Dermis blood vessel endothelial cell (primary cell): ENCODE measurements around the gene LILRB2. TPM values are rescaled to one million over a fixed set of nuclear protein-coding genes. Genes with fewer than 3 reads are reported as not detected.
A peak's percentile ranks its signal among the peaks of the same experiment; 100 is the strongest.
"Not testable (repeated sequence)": the region's sequence is repeated elsewhere in the genome, so short reads cannot be mapped to it uniquely, and the experiment has no call there.

Experiments used
- DNase-seq: peaks from one replicate; pipeline ENCODE4 v3.0.0; 2010
- total RNA-seq: library from RNA; depleted of rRNA; stranded (reverse); fragments of >200 nt; gene quantifications from 2 replicates; pipeline ENCODE4 v1.2.3, GENCODE V29; 2014

Gene LILRB2
- total RNA-seq, 1 donor from 2014 or later = not detected

DNA sequence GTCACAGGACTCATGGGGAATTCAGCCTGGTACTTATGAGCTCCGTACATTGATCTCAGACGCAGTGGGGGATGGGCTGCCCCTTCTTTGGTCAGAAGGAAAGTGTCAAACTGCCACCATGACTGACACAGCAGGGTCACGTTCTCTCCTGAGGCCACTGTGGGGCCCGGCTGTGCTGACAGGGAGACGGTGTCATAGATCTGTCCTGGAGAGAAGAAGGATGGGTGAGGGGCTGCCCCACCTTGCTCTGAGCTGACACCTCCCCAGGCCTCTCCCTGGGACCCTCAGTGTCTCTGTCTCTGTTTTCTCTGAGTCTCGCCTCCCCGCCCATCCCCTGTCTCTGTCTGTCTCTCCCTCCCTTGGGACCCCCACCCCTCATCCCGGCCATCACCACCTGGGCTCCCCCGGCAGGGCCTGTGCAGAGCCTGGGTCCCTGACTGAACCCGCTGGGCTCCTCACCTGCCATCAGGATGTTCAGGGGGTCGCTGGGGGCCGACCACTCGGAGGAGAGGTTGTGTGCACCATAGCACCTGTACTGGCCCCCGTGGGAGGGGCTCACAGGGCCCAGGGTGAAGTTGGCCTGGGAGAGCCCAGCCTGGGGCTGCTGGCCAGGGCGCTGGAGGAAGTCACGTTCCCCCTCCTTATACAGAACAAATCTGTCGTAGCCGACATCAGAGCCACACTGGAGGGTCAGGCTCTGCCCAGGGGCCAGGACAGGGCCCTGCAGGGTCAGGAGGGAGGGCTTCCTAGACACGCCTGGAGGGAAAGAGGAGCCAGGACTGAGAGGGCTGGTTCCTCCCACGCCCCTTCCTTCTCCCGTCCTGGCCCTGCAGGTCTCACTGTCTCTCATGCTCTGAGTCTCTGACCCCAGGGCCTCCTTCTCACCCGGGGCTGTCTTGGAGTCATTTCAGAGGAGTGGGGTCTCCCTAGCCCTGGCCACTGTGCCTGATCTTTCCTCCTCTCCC lies 40.3 kb downstream of the LILRB2 start:
- DNase-seq = not testable (repeated sequence)

DNA sequence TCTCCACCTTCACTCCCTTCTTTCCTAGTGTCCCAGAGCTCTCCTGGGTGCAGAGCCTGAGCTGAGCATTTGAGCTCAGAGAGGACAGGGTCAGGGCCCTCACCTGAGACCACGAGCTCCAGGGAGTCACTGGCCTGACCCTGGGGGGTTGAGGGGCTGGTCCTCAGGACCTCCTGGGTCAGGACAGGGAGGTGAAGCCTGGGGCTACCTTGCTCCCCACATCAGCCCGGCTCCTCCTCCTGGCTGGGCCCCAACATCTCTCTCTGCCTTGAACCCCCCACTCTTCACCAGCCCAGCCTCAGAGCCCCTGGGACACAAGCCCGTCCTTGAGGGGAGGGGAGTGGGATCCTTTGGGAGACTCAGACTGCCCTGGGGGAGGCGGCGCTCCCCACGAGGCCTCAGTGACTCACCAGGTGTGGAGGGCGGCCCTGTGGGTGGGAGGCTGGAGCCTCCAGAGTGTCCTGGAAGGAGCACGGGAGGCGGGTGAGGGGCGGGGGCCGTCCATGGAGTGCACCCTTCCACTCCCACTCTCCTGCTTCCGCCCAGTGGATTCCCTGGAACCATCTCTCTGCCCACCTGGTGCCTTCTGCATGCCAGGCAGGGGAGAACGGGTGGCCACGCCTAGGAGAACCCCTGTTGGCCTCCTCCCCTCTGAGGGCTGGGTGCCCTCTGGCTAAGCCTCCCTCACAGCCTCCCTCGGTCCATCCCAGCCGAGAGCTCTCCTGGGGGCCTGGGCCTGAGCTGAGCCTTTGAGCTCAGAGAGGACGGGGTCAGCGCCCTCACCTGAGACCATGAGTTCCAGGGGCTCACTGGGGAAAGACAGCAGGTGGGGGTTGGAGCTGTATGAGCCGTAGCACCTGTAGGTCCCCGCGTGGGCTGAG lies 41.2 kb downstream of the LILRB2 start:
- not testable (repeated sequence) for DNase-seq

DNA sequence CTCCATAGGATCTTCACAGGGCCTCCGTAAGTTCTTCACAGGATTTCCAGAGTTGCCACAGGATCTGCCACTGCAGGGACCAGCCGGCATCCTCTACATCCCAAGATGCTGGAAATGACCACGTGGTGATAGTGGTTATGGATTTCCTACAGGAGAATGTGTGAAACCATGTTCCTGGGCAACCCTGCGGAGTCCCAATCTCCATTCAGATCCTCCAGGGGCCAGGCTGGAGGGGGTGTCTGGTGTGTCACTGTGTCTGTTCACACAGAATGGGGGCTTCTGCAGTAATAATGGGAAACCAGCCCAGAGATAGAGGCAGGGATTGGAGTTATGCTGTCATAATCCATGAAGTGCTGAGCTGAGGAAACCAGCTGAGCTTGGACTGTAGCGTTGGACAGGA lies 47.0 kb downstream of the LILRB2 start:
- DNase-seq = no peak

DNA sequence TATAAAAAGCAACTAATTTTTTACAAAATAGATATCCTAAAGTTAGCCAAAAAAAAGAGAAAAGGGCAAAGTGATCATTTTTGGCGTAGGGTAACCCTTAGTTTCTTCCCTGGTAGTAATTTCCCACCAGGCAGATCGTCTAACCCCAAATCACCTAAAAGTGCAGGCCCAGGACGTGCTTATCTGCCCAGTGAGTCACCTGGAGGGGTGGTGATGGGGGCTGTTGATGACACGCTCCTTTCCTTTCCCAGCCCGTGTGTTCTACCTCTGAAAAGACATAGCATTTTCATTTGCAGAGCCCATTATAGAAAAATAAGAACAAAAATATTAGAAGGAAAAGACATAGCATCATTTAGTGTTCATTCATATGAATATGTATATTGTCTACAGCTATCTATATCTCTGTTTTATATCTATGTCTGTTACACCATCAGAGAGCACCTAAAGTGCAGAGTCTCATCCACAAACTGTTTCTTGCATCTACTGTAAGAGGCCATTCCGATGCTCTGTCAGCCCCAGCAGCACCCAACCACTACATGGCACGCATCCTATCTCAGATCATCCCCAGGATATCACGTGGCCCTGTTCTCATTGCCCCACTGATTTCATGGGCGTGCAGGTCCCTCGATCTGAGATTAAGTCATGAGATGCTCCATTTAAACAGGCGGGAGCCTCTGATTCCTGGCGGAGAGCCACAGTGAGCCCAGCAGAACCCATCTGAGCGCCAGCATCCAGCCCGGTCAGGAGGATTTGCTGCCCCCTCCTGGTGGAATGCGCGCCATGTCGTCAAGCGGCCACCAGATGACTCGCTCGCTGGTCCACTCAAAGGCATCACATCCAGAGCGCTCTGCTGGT lies 49.6 kb downstream of the LILRB2 start:
- peak; percentile 87 for DNase-seq

DNA sequence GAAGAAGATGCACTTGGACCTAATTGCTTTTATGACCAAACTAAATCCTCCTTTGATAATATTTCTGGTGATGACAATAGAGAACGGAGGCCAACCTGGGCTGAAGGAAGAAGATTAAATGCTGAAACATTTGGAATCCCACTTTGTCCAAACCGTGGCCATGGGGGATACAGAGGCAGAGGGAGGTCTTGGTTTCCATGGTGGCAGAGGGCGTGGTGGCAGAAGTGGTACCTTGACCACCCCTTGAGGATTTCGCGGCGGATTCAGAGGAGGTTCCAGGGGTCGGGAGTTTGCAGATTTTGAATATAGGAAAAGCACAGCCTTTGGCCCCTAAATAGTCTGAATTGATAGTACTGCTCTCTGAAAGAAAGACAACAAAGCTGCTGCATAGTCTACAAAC lies 50.9 kb downstream of the LILRB2 start:
- DNase-seq = no peak

DNA sequence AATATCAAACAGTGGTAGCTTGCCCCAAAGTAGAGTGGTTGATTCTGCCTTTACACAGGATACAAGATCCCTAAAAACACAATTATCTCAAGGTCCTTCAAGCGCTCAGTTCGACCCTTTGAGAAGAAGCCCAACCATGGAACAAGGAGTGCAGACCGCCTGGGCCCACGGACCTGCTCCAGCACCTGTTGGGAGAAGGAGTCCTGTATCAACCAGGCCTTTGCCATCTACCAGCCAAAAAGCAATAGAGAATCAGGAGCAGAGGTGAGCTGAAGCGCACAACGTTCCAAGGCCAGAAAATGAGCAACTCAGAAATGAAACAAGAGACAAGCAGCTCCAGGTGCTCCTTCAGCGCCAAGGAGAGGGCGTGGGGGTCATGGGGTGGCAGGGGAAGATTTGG lies 51.8 kb downstream of the LILRB2 start:
- DNase-seq = no peak

DNA sequence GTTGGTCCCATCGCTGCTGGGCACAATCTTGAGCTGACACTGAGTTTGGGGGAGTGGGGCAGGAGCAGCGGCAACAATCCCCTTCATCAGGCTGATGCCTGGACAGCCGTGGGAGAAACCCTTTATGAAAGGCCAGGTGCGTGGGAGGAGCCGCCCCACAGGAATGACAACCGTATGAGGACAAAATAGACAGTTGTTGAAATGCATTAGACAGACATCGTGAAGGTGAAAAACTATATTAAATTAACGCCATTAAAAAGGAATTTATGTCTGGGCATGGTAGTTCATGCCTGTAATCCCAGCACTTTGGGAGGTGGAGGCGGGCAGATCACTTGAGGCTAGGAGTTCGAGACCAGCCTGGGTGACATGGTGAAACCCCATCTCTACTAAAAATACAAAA lies 56.3 kb downstream of the LILRB2 start:
- DNase-seq = not testable (repeated sequence)

DNA sequence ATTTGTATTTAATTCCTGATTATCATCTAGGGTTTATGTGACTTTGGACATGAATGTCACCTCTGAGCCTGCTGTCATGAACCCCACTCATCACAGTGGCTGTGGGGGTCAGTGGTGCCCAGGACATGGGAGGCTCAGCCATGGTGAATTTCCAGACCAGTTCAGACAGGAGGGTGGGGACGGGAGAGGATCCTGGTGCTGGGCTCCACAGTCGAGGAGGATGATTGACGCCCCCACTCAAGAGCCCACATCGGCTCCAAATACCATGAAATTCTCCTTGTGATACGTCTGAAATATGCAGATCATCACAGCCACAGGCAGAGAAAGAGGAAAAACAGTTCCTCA lies 57.0 kb downstream of the LILRB2 start:
- DNase-seq = not testable (repeated sequence)

Other genes starting within 250 kb of the LILRB2 start
- gene VSTM1, start 217.2 kb downstream of the LILRB2 start, total RNA-seq = not detected in 2 replicates
- not detected in 2 replicates for gene TARM1, start 199.7 kb downstream of the LILRB2 start, total RNA-seq
- gene OSCAR, start 180.3 kb downstream of the LILRB2 start, total RNA-seq = not detected in 2 replicates
- gene NDUFA3, start 178.3 kb downstream of the LILRB2 start, total RNA-seq = 11.4 and 12.6 TPM in 2 replicates
- 16.3 and 27.2 TPM in 2 replicates for gene TFPT, start 165.5 kb downstream of the LILRB2 start, total RNA-seq
- gene PRPF31, start 165.4 kb downstream of the LILRB2 start, total RNA-seq = 64.5 and 103 TPM in 2 replicates
- 13.3 and 28.4 TPM in 2 replicates for gene CNOT3, start 143.3 kb downstream of the LILRB2 start, total RNA-seq
- gene LENG1, start 121.4 kb downstream of the LILRB2 start, total RNA-seq = 6.8 and 7.8 TPM in 2 replicates
- 0.14 and 0.68 TPM in 2 replicates for gene TMC4, start 108.0 kb downstream of the LILRB2 start, total RNA-seq
- gene MBOAT7, start 91.5 kb downstream of the LILRB2 start, total RNA-seq = 33.5 and 50.1 TPM in 2 replicates
- 71.8 and 78.3 TPM in 2 replicates for gene TSEN34, start 89.8 kb downstream of the LILRB2 start, total RNA-seq
- gene RPS9, start 80.3 kb downstream of the LILRB2 start, total RNA-seq = 1,481 and 2,291 TPM in 2 replicates
- gene LILRB3, start 58.1 kb downstream of the LILRB2 start, total RNA-seq = not detected in 2 replicates
- not detected in 2 replicates for gene LILRA6, start 38.3 kb downstream of the LILRB2 start, total RNA-seq
- not detected in 2 replicates for gene LILRB5, start 23.8 kb downstream of the LILRB2 start, total RNA-seq
- not detected in 2 replicates for gene LILRA5, start 32.1 kb upstream of the LILRB2 start, total RNA-seq
- gene LILRA4, start 58.1 kb upstream of the LILRB2 start, total RNA-seq = not detected in 2 replicates
- not detected in 2 replicates for gene LAIR1, start 83.8 kb upstream of the LILRB2 start, total RNA-seq
- gene TTYH1, start 134.4 kb upstream of the LILRB2 start, total RNA-seq = not detected in 2 replicates
- 40.7 and 41.0 TPM in 2 replicates for gene LENG8, start 168.1 kb upstream of the LILRB2 start, total RNA-seq
- gene LENG9, start 182.7 kb upstream of the LILRB2 start, total RNA-seq = 6.0 and 7.5 TPM in 2 replicates
- gene CDC42EP5, start 192.2 kb upstream of the LILRB2 start, total RNA-seq = 86.9 and 136 TPM in 2 replicates
- not detected in 2 replicates for gene LAIR2, start 221.7 kb upstream of the LILRB2 start, total RNA-seq